ENCODE measurements around the gene PRPF18. TPM values are rescaled to one million over a fixed set of nuclear protein-coding genes. Genes with fewer than 3 reads are reported as not detected.
A peak's percentile ranks its signal among the peaks of the same experiment; 100 is the strongest.

PRPF18 gene
- total and polyA plus RNA-seq, 7 experiments from 2014 or later, result 20.2 to 42.8 (median 28.8) TPM

DNA sequence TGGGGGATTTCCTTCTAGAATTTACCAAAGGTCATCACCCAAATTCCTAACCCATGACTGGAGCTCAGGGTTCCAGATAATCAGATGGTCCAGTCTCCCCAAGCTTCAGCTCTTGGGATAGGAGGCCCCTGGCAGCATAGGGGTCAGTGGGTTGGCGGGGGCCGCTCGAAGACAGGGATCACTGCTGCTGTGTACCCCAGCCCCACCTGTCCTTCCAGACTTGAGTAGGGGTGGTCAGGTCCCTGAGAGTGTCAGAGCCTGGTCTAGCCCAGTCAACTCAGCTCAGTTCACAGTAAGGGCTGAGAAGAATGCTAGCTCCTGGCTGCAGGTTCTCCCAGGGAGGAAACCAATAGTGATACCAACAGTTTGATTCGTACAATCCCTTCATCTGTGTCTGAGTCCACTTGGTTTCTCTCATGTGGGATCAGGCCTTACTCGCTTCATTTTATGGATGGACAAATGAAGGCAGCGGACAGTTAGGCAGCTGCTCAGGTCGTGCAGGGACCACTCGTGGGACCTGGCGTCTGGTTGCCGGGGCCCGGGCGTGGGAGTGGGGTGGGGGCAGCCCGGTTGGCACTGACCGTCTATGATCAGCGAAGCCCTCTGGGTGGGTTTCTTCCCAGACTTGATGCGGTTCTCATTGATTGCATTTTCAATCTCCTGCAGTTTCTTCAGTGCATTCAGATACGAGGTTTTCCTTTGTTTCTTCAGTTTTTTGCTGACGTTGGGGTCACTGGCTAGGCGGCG lies 78.9 kb downstream of the PRPF18 start:
- ChIA-PET CTCF (interaction anchor here (0.8 kb wide), 1 partner anchor 31 kb away, joined by 3 read pairs; no protein-coding TSS in a partner anchor), POLR2A (interaction anchor here (0.6 kb wide), 1 partner anchor 55 kb away, joined by 4 read pairs; no protein-coding TSS in a partner anchor)
- H3K4me1 Mint-ChIP-seq, result peaks cover 0 to 1% (median 0%) of the 10 kb centered on the region in 7 donors
- ATAC-seq (no peak), DNase-seq (no peak)
- Histone ChIP-seq H3K27me3 (ENCODE audit: control insufficient read depth in 2 of 2, insufficient read depth in 2 of 2, low read length in 2 of 2) (no peaks in the 10 kb centered on the region), H3K4me1 (ENCODE audit: control insufficient read depth in 2 of 2, insufficient read depth in 2 of 2, low read length in 2 of 2) (no peaks in the 10 kb centered on the region), H3K9me3 (ENCODE audit: control insufficient read depth in 2 of 3, low read length in 3 of 3) (no peaks in the 10 kb centered on the region), H3K36me3 (ENCODE audit: control insufficient read depth in 2 of 3, insufficient read depth in 3 of 3, low read length in 3 of 3) (no peaks in the 10 kb centered on the region), H3K27ac (ENCODE audit: low read depth, low read length) (no peak overlapping the region), H3K4me3 (ENCODE audit: low read length) (no peak overlapping the region)
- H3K27me3 Mint-ChIP-seq, result peaks cover 0 to 4% (median 0%) of the 10 kb centered on the region in 5 donors
- intact Hi-C loops (cut with micrococcal nuclease), result loop anchor here in 1 of 2 donors (10.0 kb wide), 1 partner anchor 519 kb away; no protein-coding TSS in a partner anchor
- H3K36me3 Mint-ChIP-seq, result peaks cover 0 to 31% (median 9%) of the 10 kb centered on the region in 5 donors
- H3K9me3 Mint-ChIP-seq, result no peaks in the 10 kb centered on the region
- H3K27ac Mint-ChIP-seq, result no peak overlapping the region
- H3K4me3 Mint-ChIP-seq, result no peak overlapping the region

DNA sequence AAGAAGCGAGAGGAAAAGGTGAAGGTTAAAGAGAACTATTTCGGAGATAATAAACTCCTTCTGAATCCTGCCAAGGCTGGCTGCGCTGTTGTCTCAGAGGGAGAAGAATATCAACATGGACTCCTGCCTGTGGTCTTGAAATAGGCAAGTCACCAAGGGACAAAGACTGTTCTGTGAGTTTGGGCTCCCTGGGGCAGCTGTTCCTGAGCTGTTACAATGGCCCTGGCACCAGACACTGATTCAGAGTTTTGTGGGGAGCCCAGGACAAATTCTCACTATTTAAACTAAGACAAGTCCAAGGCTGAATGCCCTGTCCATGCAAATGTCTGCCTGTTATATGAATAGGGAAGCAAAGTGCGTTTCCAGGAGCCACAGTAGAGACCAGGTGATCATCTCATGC lies 81.4 kb downstream of the PRPF18 start:
- no peaks in the 10 kb centered on the region for H3K9me3 ChIP-seq (ENCODE audit: control insufficient read depth in 2 of 3, low read length in 3 of 3)
- Mint-ChIP-seq H3K27ac (peak overlapping the region in 1 of 9 donors; percentile 8), H3K4me3 (no peak overlapping the region), H3K27me3 (no peaks in the 10 kb centered on the region), H3K36me3 (peaks cover 0 to 33% (median 9%) of the 10 kb centered on the region in 5 donors), H3K4me1 (peaks cover 0 to 1% (median 0%) of the 10 kb centered on the region in 7 donors), H3K9me3 (no peaks in the 10 kb centered on the region)
- no peaks in the 10 kb centered on the region for H3K4me1 ChIP-seq (ENCODE audit: control insufficient read depth in 2 of 2, insufficient read depth in 2 of 2, low read length in 2 of 2)
- H3K27ac ChIP-seq (ENCODE audit: low read depth, low read length), result no peak overlapping the region
- no peaks in the 10 kb centered on the region for H3K36me3 ChIP-seq (ENCODE audit: control insufficient read depth in 2 of 3, insufficient read depth in 3 of 3, low read length in 3 of 3)
- no peak overlapping the region for H3K4me3 ChIP-seq (ENCODE audit: low read length)
- intact Hi-C loops (cut with micrococcal nuclease), result loop anchor here in 1 of 2 donors (10.0 kb wide), 1 partner anchor 517 kb away; no protein-coding TSS in a partner anchor
- no peaks in the 10 kb centered on the region for H3K27me3 ChIP-seq (ENCODE audit: control insufficient read depth in 2 of 2, insufficient read depth in 2 of 2, low read length in 2 of 2)
- ChIA-PET CTCF (no interaction called here), POLR2A (no interaction called here)
- ATAC-seq (no peak), DNase-seq (no peak)

- DNase-seq, result no peak
- ATAC-seq, result no peak
- Mint-ChIP-seq H3K27ac (no peak overlapping the region), H3K9me3 (no peaks in the 10 kb centered on the region), H3K27me3 (no peaks in the 10 kb centered on the region), H3K4me1 (no peaks in the 10 kb centered on the region), H3K4me3 (no peak overlapping the region), H3K36me3 (peaks cover 0 to 30% (median 9%) of the 10 kb centered on the region in 5 donors)
- H3K4me3 ChIP-seq (ENCODE audit: low read length), result no peak overlapping the region
- H3K4me1 ChIP-seq (ENCODE audit: control insufficient read depth in 2 of 2, insufficient read depth in 2 of 2, low read length in 2 of 2), result no peaks in the 10 kb centered on the region
- CTCF ChIA-PET, result no interaction called here
- POLR2A ChIA-PET, result interaction anchor here (0.7 kb wide), 1 partner anchor 78 kb away, joined by 3 read pairs; no protein-coding TSS in a partner anchor
- H3K27ac ChIP-seq (ENCODE audit: low read depth, low read length), result no peak overlapping the region
- no peaks in the 10 kb centered on the region for H3K9me3 ChIP-seq (ENCODE audit: control insufficient read depth in 2 of 3, low read length in 3 of 3)
- intact Hi-C loops (cut with micrococcal nuclease), result loop anchor here in 1 of 2 donors (10.0 kb wide), 1 partner anchor 515 kb away; no protein-coding TSS in a partner anchor
- H3K27me3 ChIP-seq (ENCODE audit: control insufficient read depth in 2 of 2, insufficient read depth in 2 of 2, low read length in 2 of 2), result no peaks in the 10 kb centered on the region
- no peaks in the 10 kb centered on the region for H3K36me3 ChIP-seq (ENCODE audit: control insufficient read depth in 2 of 3, insufficient read depth in 3 of 3, low read length in 3 of 3)
Observed at GRCh38 chr10:13669182-13669855, 82.6 kb downstream of the PRPF18 start.

DNA sequence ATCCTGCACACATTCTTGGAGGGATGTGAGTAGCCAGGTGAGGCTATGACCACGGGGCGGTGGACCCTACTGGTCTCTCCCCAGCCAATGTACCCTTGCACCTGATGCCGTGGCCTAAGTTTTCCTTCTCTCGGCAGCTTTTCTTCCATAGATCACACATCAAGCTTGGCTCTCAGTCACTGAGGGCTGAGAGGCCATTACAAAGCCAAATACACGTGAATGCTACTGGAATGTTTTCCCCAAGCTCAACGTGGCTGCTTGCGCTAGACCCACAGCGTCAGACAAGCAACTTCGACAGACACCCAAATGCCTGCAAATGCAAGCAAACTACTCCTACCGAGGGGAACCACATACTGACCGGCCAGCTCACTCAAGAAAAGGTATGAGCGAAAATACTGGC lies 83.1 kb downstream of the PRPF18 start:
- Mint-ChIP-seq H3K4me1 (no peaks in the 10 kb centered on the region), H3K27ac (no peak overlapping the region), H3K9me3 (no peaks in the 10 kb centered on the region), H3K4me3 (no peak overlapping the region), H3K27me3 (no peaks in the 10 kb centered on the region), H3K36me3 (peaks cover 0 to 30% (median 9%) of the 10 kb centered on the region in 5 donors)
- DNase-seq, result no peak
- Histone ChIP-seq H3K27me3 (ENCODE audit: control insufficient read depth in 2 of 2, insufficient read depth in 2 of 2, low read length in 2 of 2) (no peaks in the 10 kb centered on the region), H3K36me3 (ENCODE audit: control insufficient read depth in 2 of 3, insufficient read depth in 3 of 3, low read length in 3 of 3) (no peaks in the 10 kb centered on the region), H3K4me1 (ENCODE audit: control insufficient read depth in 2 of 2, insufficient read depth in 2 of 2, low read length in 2 of 2) (no peaks in the 10 kb centered on the region), H3K9me3 (ENCODE audit: control insufficient read depth in 2 of 3, low read length in 3 of 3) (no peaks in the 10 kb centered on the region), H3K27ac (ENCODE audit: low read depth, low read length) (no peak overlapping the region), H3K4me3 (ENCODE audit: low read length) (no peak overlapping the region)
- POLR2A ChIA-PET, result no interaction called here
- ATAC-seq, result no peak
- CTCF ChIA-PET, result interaction anchor here (0.9 kb wide), 1 partner anchor 9 kb away, joined by 3 read pairs; no protein-coding TSS in a partner anchor
- intact Hi-C loops (cut with micrococcal nuclease), result loop anchor here in 1 of 2 donors (10.0 kb wide), 1 partner anchor 515 kb away; no protein-coding TSS in a partner anchor

- Histone ChIP-seq H3K4me3 (ENCODE audit: low read length) (no peak overlapping the region), H3K27me3 (ENCODE audit: control insufficient read depth in 2 of 2, insufficient read depth in 2 of 2, low read length in 2 of 2) (no peaks in the 10 kb centered on the region), H3K27ac (ENCODE audit: low read depth, low read length) (no peak overlapping the region), H3K9me3 (ENCODE audit: control insufficient read depth in 2 of 3, low read length in 3 of 3) (no peaks in the 10 kb centered on the region), H3K36me3 (ENCODE audit: control insufficient read depth in 2 of 3, insufficient read depth in 3 of 3, low read length in 3 of 3) (no peaks in the 10 kb centered on the region), H3K4me1 (ENCODE audit: control insufficient read depth in 2 of 2, insufficient read depth in 2 of 2, low read length in 2 of 2) (no peaks in the 10 kb centered on the region)
- peaks cover 0 to 26% (median 9%) of the 10 kb centered on the region in 5 donors for H3K36me3 Mint-ChIP-seq
- H3K4me1 Mint-ChIP-seq, result no peaks in the 10 kb centered on the region
- H3K27me3 Mint-ChIP-seq, result no peaks in the 10 kb centered on the region
- ChIA-PET CTCF (interaction anchor here (0.9 kb wide), 1 partner anchor 9 kb away, joined by 3 read pairs; no protein-coding TSS in a partner anchor), POLR2A (no interaction called here)
- ATAC-seq (no peak), DNase-seq (no peak)
- H3K27ac Mint-ChIP-seq, result no peak overlapping the region
- intact Hi-C loops (cut with micrococcal nuclease), result no loop called here
- no peak overlapping the region for H3K4me3 Mint-ChIP-seq
- no peaks in the 10 kb centered on the region for H3K9me3 Mint-ChIP-seq
Observed at GRCh38 chr10:13670311-13670710, 83.5 kb downstream of the PRPF18 start.

GRCh38 chr10:13671904-13672303 lies 85.1 kb downstream of the PRPF18 start:
- H3K27me3 ChIP-seq (ENCODE audit: control insufficient read depth in 2 of 2, insufficient read depth in 2 of 2, low read length in 2 of 2), result no peaks in the 10 kb centered on the region
- peaks cover 0 to 24% (median 9%) of the 10 kb centered on the region in 5 donors for H3K36me3 Mint-ChIP-seq
- H3K4me1 ChIP-seq (ENCODE audit: control insufficient read depth in 2 of 2, insufficient read depth in 2 of 2, low read length in 2 of 2), result no peaks in the 10 kb centered on the region
- no peaks in the 10 kb centered on the region for H3K4me1 Mint-ChIP-seq
- DNase-seq (no peak), ATAC-seq (no peak)
- intact Hi-C loops (cut with micrococcal nuclease), result no loop called here
- H3K9me3 Mint-ChIP-seq, result no peaks in the 10 kb centered on the region
- H3K4me3 ChIP-seq (ENCODE audit: low read length), result no peak overlapping the region
- H3K4me3 Mint-ChIP-seq, result no peak overlapping the region
- H3K27me3 Mint-ChIP-seq, result no peaks in the 10 kb centered on the region
- H3K27ac ChIP-seq (ENCODE audit: low read depth, low read length), result no peak overlapping the region
- H3K9me3 ChIP-seq (ENCODE audit: control insufficient read depth in 2 of 3, low read length in 3 of 3), result no peaks in the 10 kb centered on the region
- no peaks in the 10 kb centered on the region for H3K36me3 ChIP-seq (ENCODE audit: control insufficient read depth in 2 of 3, insufficient read depth in 3 of 3, low read length in 3 of 3)
- CTCF ChIA-PET, result no interaction called here
- no peak overlapping the region for H3K27ac Mint-ChIP-seq
- POLR2A ChIA-PET, result no interaction called here

Measured in naive thymus-derived CD4-positive, alpha-beta T cell (primary cell).